BJ (cell line): ENCODE measurements around the gene PEPD. TPM values are rescaled to one million over a fixed set of nuclear protein-coding genes. Genes with fewer than 3 reads are reported as not detected.

Experiments
- CTCF ChIA-PET: fragments of 350-600 bp; formaldehyde crosslinking; extraction: SDS; loops from one replicate; lab custom pipeline; 2021; ENCODE audit warnings: antibody characterized with exemption, inconsistent platforms; lab: Yijun Ruan, JAX
- POLR2A ChIA-PET: fragments of 300-600 bp; sonication (Branson Sonifier 250); formaldehyde crosslinking; extraction: SDS; loops from one replicate; lab custom pipeline; 2021; ENCODE audit warnings: antibody characterized with exemption; lab: Charles Lee
- DNase-seq: peaks from one replicate; pipeline ENCODE4 v3.0.0-alpha.2; 2011; ENCODE audit warnings: low read depth
- H3K27me3 ChIP-seq: 2 replicates; pipeline ENCODE4 v1.6.0; 2011; ENCODE audit warnings: low read length; ENCODE audit not compliant: control insufficient read depth, insufficient read depth
- H3K36me3 ChIP-seq: 2 replicates; pipeline ENCODE4 v1.5.1; 2011; ENCODE audit warnings: low read length; ENCODE audit not compliant: control insufficient read depth, insufficient read depth
- H3K4me3 ChIP-seq: 2 replicates; pipeline ENCODE4 v1.5.1; 2011; ENCODE audit warnings: low read depth, mild to moderate bottlenecking, control low read depth, low read length
- CTCF ChIP-seq: IDR thresholded peaks from 2 replicates; pipeline ENCODE4 v1.5.1; 2011; ENCODE audit warnings: low read depth, mild to moderate bottlenecking, control low read depth, inconsistent platforms, low read length, moderate library complexity; ENCODE audit not compliant: insufficient read depth
- polyA plus RNA-seq: library from polyadenylated mRNA; depleted of rRNA; stranded (reverse); fragments of >200 nt; gene quantifications from 2 replicates; pipeline ENCODE4 v1.2.3, GENCODE V29; 2011

Gene PEPD
- polyA plus RNA-seq, 1 experiment = 97.6 TPM

DNA sequence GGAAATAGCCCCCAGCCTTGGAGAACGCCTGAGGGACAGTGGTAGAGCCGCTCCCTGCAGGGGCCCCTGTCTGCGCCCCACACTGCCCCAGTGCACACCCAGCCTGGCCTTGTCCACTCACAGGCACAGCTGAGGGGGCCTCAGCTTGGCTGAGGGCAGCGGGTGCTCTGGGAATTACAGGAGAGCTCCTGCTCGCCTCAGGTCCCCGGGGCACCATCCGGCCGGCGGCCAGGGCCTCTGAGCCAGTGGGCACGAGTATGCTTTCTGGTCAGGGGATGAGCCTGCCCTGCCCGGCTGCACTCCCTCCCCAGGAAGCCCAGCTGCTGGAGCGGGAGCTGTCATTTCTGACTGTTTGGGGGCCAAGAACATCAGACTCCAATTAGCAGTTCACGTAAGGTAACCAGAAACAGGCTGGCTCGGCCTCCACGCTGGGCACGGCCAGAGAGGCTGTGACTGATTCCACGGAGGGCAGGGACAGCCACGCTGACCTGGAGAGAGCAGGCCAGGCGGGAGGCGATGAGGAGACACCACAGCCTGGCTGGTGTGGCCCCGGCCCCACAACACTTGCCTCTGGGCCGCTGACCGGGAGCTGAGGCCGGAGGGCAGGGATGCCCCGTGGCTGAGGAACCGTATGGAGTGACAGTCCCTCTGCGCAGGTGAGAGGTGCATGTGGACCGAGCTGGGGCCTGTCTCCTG lies 132.7 kb downstream of the PEPD start:
- Histone ChIP-seq H3K36me3 (peaks cover 21% of the 10 kb centered on the region), H3K27me3 (no peaks in the 10 kb centered on the region), H3K4me3 (no peak overlapping the region)
- POLR2A ChIA-PET = no interaction called here
- CTCF ChIA-PET = interaction anchor here (1.1 to 1.7 kb wide), 3 partner anchors 14 to 389 kb away, joined by 3 to 5 read pairs (median 3); no protein-coding TSS in a partner anchor
- no peak for DNase-seq
- TF ChIP-seq CTCF = no peak

- CTCF ChIA-PET = interaction anchor here (1.1 to 1.7 kb wide), 4 partner anchors 11 to 390 kb away, joined by 3 to 5 read pairs (median 4); no protein-coding TSS in a partner anchor
- H3K4me3 ChIP-seq = no peak overlapping the region
- H3K36me3 ChIP-seq = peaks cover 23% of the 10 kb centered on the region
- POLR2A ChIA-PET = no interaction called here
- no peak for TF ChIP-seq CTCF
- H3K27me3 ChIP-seq = no peaks in the 10 kb centered on the region
- no peak for DNase-seq
Measured at GRCh38 chr19:33388231-33388724, 133.3 kb downstream of the PEPD start.

- Histone ChIP-seq H3K4me3 (no peak overlapping the region), H3K27me3 (no peaks in the 10 kb centered on the region), H3K36me3 (peaks cover 23% of the 10 kb centered on the region)
- no peak for TF ChIP-seq CTCF
- POLR2A ChIA-PET = no interaction called here
- CTCF ChIA-PET = interaction anchor here (1.1 to 1.7 kb wide), 4 partner anchors 10 to 390 kb away, joined by 3 to 5 read pairs (median 4); no protein-coding TSS in a partner anchor
- DNase-seq = no peak
Measured at GRCh38 chr19:33387351-33388230, 134.0 kb downstream of the PEPD start.

- no peak overlapping the region for H3K4me3 ChIP-seq
- DNase-seq = no peak
- ChIA-PET CTCF (interaction anchor here (1.4 kb wide), 1 partner anchor 20 kb away, joined by 5 read pairs; no protein-coding TSS in a partner anchor), POLR2A (interaction anchor here (0.6 kb wide), 1 partner anchor 13 kb away, joined by 4 read pairs; no protein-coding TSS in a partner anchor)
- TF ChIP-seq CTCF = no peak
- H3K27me3 ChIP-seq = no peaks in the 10 kb centered on the region
- peaks cover 23% of the 10 kb centered on the region for H3K36me3 ChIP-seq
Measured at GRCh38 chr19:33386361-33386858, 135.2 kb downstream of the PEPD start.
